Mesenchymal stem cell (in vitro differentiated cells and primary cell): Measurements from ENCODE around the gene CDADC1.

Experiments used
- DNase-seq: peaks from one replicate; pipeline ENCODE4 v3.0.0-alpha.2; 2013
- H2AFZ ChIP-seq: one replicate; pipeline ENCODE4 v1.6.1; 2013; ENCODE audit warnings: low read depth, mild to moderate bottlenecking, control low read depth, inconsistent platforms, low read length, moderate library complexity
- H2AK5ac ChIP-seq: 2 replicates; pipeline ENCODE4 v1.6.1; 2013; ENCODE audit warnings: low read length, moderate library complexity, mild to moderate bottlenecking, inconsistent platforms; ENCODE audit not compliant: severe bottlenecking
- H2BK120ac ChIP-seq: one replicate; pipeline ENCODE4 v1.6.1; 2013; ENCODE audit warnings: low read depth, mild to moderate bottlenecking, inconsistent platforms, low read length, moderate library complexity
- H2BK12ac ChIP-seq, 2 experiments: one replicate each; pipeline ENCODE4 v1.6.1; 2013; ENCODE audit warnings: inconsistent platforms in 2 of 2, low read length in 2 of 2, mild to moderate bottlenecking in 2 of 2, moderate library complexity in 2 of 2, control low read depth in 1 of 2
- H2BK15ac ChIP-seq: one replicate; pipeline ENCODE4 v1.6.1; 2013; ENCODE audit warnings: mild to moderate bottlenecking, low read depth, inconsistent platforms; ENCODE audit not compliant: poor library complexity, severe bottlenecking
- H2BK5ac ChIP-seq: 2 replicates; pipeline ENCODE4 v1.6.1; 2013; ENCODE audit warnings: low read depth, mild to moderate bottlenecking, low read length, control low read depth, inconsistent platforms; ENCODE audit not compliant: poor library complexity, severe bottlenecking
- H3K14ac ChIP-seq, 2 experiments: one replicate each; pipeline ENCODE4 v1.6.1; 2013; ENCODE audit warnings: inconsistent platforms in 2 of 2, low read length in 2 of 2, control low read depth in 1 of 2, mild to moderate bottlenecking in 1 of 2, moderate library complexity in 1 of 2
- H3K18ac ChIP-seq, 2 experiments: one replicate each; pipeline ENCODE4 v1.6.1; 2013; ENCODE audit warnings: inconsistent platforms in 2 of 2, low read length in 2 of 2, control low read depth in 1 of 2, low read depth in 1 of 2, mild to moderate bottlenecking in 1 of 2
- H3K23ac ChIP-seq, 2 experiments: one replicate each; pipeline ENCODE4 v1.6.1; 2013; ENCODE audit warnings: inconsistent platforms in 2 of 2, low read length in 2 of 2, mild to moderate bottlenecking in 2 of 2, moderate library complexity in 2 of 2, control low read depth in 1 of 2
- H3K27ac ChIP-seq: 2 replicates; pipeline ENCODE4 v1.5.1; 2013; ENCODE audit warnings: mild to moderate bottlenecking, moderate library complexity, low read length, control low read depth, inconsistent platforms; ENCODE audit not compliant: poor library complexity, severe bottlenecking
- H3K27me3 ChIP-seq, 2 experiments: 2 replicates each; pipeline versions ENCODE4 v1.6.1 to v1.7.0; 2013; ENCODE audit warnings: low read length in 2 of 2, mild to moderate bottlenecking in 2 of 2, moderate library complexity in 2 of 2, control low read depth in 1 of 2, inconsistent platforms in 1 of 2; ENCODE audit not compliant: control insufficient read depth in 1 of 2, insufficient read depth in 1 of 2
- H3K36me3 ChIP-seq, 2 experiments: 2 replicates each; pipeline versions ENCODE4 v1.6.1 to v1.7.0; 2013; ENCODE audit warnings: low read length in 2 of 2, control low read depth in 1 of 2, inconsistent platforms in 1 of 2, low read depth in 1 of 2, mild to moderate bottlenecking in 1 of 2; ENCODE audit not compliant: insufficient read depth in 2 of 2, control insufficient read depth in 1 of 2
- H3K4ac ChIP-seq, 2 experiments: one replicate each; pipeline ENCODE4 v1.6.1; 2013; ENCODE audit warnings: inconsistent platforms in 2 of 2, low read length in 2 of 2, mild to moderate bottlenecking in 2 of 2, moderate library complexity in 2 of 2, control low read depth in 1 of 2, low read depth in 1 of 2
- H3K4me1 ChIP-seq: 2 replicates; pipeline ENCODE4 v1.6.1; 2013; ENCODE audit warnings: low read depth, low read length, control low read depth; ENCODE audit not compliant: control insufficient read depth, insufficient read depth
- H3K4me2 ChIP-seq: 2 replicates; pipeline ENCODE4 v1.6.1; 2013; ENCODE audit warnings: low read length, mild to moderate bottlenecking, inconsistent platforms; ENCODE audit not compliant: poor library complexity, severe bottlenecking
- H3K4me3 ChIP-seq, 2 experiments: 2 replicates each; pipeline versions ENCODE4 v1.5.1 to v1.7.0; 2013; ENCODE audit warnings: low read length in 2 of 2, mild to moderate bottlenecking in 2 of 2, control low read depth in 1 of 2, low read depth in 1 of 2; ENCODE audit not compliant: insufficient read depth in 1 of 2
- H3K79me1 ChIP-seq: replicated peaks from 2 replicates; pipeline ENCODE4 v1.6.1; 2013; ENCODE audit warnings: mild to moderate bottlenecking, control low read depth, low read length, inconsistent platforms; ENCODE audit not compliant: poor library complexity, severe bottlenecking
- H3K9ac ChIP-seq: 2 replicates; pipeline ENCODE4 v1.7.0; 2013; ENCODE audit warnings: mild to moderate bottlenecking, low read length, moderate library complexity
- H3K9me3 ChIP-seq: 2 replicates; pipeline ENCODE4 v1.7.0; 2013; ENCODE audit warnings: mild to moderate bottlenecking, low read length; ENCODE audit not compliant: control insufficient read depth
- H4K8ac ChIP-seq: one replicate; pipeline ENCODE4 v1.6.1; 2013; ENCODE audit warnings: inconsistent platforms, mild to moderate bottlenecking, low read length, moderate library complexity
- H4K91ac ChIP-seq: one replicate; pipeline ENCODE4 v1.6.1; 2013; ENCODE audit warnings: mild to moderate bottlenecking, low read length, inconsistent platforms
- WGBS: methylation state at CpG from one replicate; pipeline ENCODE4 v1.1.7; 2013; ENCODE audit warnings: mixed read lengths; 5-methylcytosine and 5-hydroxymethylcytosine counted together

Gene CDADC1

DNA sequence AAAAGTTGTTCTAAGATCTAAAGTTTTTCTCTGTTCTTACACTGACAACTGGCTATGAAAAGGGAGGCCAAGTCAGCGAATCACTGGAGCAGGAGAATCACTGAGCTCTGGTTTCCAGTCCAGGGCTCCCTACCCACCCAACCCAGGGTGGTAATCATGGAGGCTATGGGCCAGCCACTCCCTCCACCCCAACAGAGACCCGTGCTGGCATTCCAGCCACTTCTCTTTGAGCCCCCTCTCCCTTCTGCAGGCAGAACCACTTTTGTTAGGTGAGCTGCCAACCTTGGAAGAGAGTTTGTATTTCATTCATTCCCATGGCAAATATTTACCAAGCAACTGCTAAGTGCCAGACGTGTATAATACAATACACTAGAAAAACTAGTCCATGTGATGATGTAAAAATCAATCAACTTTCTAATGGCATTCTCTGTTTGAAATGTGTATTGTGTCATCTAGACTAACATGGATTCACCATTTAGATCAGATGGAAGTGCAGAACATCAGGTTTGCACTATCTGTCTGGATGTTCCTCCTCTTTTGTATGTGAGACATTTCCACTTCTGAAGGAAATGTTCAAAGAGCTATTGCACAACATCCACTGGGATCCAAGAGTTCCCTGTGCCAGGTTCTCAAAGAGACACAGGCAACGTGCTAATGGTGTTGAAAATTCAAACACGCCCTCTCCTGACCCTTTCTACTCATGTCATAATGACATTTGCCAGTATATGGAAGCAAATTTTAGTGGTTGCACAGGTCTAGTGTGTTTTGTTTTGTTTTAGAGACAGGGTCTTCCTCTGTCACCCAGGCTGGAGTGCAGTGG, 22.3 kb upstream of the CDADC1 start:
- Histone ChIP-seq H3K4me3 (no peak overlapping the region), H3K36me3 (peaks cover 0 to 2% of the 10 kb centered on the region in 2 experiments), H2BK15ac (no peak overlapping the region), H4K8ac (no peak overlapping the region), H3K4me1 (peaks cover 8% of the 10 kb centered on the region), H3K9me3 (no peaks in the 10 kb centered on the region), H2BK120ac (no peak overlapping the region), H2AK5ac (no peak overlapping the region), H3K14ac (no peak overlapping the region), H3K79me1 (no peaks in the 10 kb centered on the region), H3K18ac (no peak overlapping the region), H3K27ac (no peak overlapping the region), H3K4me2 (no peak overlapping the region), H3K27me3 (peaks cover 48 to 49% of the 10 kb centered on the region in 2 experiments), H4K91ac (no peak overlapping the region), H2BK5ac (no peak overlapping the region), H2AFZ (no peak overlapping the region), H3K23ac (no peak overlapping the region), H3K4ac (no peak overlapping the region), H3K9ac (no peak overlapping the region), H2BK12ac (no peak overlapping the region)
- WGBS, result 37% methylated on average over 2 of the region's 5 CpGs
- DNase-seq, result no peak

DNA sequence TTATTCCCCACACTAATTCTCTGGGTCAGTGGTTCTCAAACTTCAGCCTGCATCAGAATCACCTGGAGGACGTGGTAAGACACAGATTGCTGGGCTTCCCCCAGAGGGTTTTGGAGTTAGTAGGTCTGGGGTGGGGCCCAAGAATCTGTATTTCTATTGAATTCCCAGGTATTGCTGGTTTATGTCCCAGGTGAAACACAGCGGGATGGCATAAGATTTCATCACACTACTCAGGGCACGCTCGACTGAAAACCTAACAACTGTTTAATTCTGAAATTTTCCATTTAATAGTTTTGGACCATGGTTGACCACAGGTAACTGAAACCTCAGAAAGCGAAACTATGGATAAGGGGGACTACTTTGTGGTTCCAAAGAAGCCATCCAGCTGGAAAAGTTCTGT, 21.1 kb upstream of the CDADC1 start:
- no peak overlapping the region for H3K23ac ChIP-seq
- WGBS, result 93% methylated on average over 5 of the region's 5 CpGs
- no peak overlapping the region for H2BK120ac ChIP-seq
- H3K4ac ChIP-seq, result no peak overlapping the region
- no peak overlapping the region for H3K4me3 ChIP-seq
- H3K27ac ChIP-seq, result no peak overlapping the region
- H3K14ac ChIP-seq, result no peak overlapping the region
- H2BK5ac ChIP-seq, result no peak overlapping the region
- H3K9ac ChIP-seq, result no peak overlapping the region
- peaks cover 36 to 40% of the 10 kb centered on the region in 2 experiments for H3K27me3 ChIP-seq
- H3K36me3 ChIP-seq, result no peaks in the 10 kb centered on the region
- no peaks in the 10 kb centered on the region for H3K4me1 ChIP-seq
- H4K8ac ChIP-seq, result no peak overlapping the region
- no peak overlapping the region for H4K91ac ChIP-seq
- H3K4me2 ChIP-seq, result no peak overlapping the region
- H3K79me1 ChIP-seq, result no peaks in the 10 kb centered on the region
- no peak overlapping the region for H2BK15ac ChIP-seq
- no peak overlapping the region for H2AK5ac ChIP-seq
- H3K18ac ChIP-seq, result no peak overlapping the region
- H2AFZ ChIP-seq, result no peak overlapping the region
- no peaks in the 10 kb centered on the region for H3K9me3 ChIP-seq
- no peak overlapping the region for H2BK12ac ChIP-seq
- DNase-seq, result no peak

DNA sequence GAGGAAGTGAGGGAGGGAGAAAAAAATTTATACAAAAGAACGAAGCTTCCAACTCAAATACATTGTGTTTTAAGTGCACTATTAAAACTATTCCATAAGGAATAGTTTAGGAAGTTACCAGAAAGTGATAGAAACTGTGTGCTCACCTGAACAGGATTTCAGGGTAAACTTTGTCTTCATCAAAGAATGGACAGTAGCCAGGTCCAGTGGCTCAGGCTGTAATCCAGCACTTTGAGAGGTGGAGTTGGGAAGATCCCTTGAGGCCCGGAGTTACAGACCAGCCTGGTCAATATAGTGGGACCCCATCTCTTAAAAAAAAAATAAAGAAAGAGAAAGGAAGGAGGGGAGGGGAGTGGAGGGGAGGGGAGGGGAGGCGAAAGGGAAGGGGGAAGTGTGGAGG, 13.0 kb upstream of the CDADC1 start:
- no peak overlapping the region for H2BK5ac ChIP-seq
- H2BK120ac ChIP-seq, result no peak overlapping the region
- H2BK12ac ChIP-seq, result no peak overlapping the region
- no peak overlapping the region for H2BK15ac ChIP-seq
- H4K8ac ChIP-seq, result no peak overlapping the region
- WGBS, result 91% methylated on average over 2 of the region's 3 CpGs
- no peaks in the 10 kb centered on the region for H3K27me3 ChIP-seq
- no peak for DNase-seq
- H3K4ac ChIP-seq, result no peak overlapping the region
- no peak overlapping the region for H3K14ac ChIP-seq
- H4K91ac ChIP-seq, result no peak overlapping the region
- H3K4me3 ChIP-seq, result no peak overlapping the region
- no peaks in the 10 kb centered on the region for H3K9me3 ChIP-seq
- no peaks in the 10 kb centered on the region for H3K79me1 ChIP-seq
- H3K4me1 ChIP-seq, result no peaks in the 10 kb centered on the region
- no peak overlapping the region for H3K27ac ChIP-seq
- no peak overlapping the region for H3K4me2 ChIP-seq
- no peak overlapping the region for H2AK5ac ChIP-seq
- no peaks in the 10 kb centered on the region for H3K36me3 ChIP-seq
- H3K18ac ChIP-seq, result no peak overlapping the region
- no peak overlapping the region for H3K9ac ChIP-seq
- H3K23ac ChIP-seq, result no peak overlapping the region
- H2AFZ ChIP-seq, result no peak overlapping the region

DNA sequence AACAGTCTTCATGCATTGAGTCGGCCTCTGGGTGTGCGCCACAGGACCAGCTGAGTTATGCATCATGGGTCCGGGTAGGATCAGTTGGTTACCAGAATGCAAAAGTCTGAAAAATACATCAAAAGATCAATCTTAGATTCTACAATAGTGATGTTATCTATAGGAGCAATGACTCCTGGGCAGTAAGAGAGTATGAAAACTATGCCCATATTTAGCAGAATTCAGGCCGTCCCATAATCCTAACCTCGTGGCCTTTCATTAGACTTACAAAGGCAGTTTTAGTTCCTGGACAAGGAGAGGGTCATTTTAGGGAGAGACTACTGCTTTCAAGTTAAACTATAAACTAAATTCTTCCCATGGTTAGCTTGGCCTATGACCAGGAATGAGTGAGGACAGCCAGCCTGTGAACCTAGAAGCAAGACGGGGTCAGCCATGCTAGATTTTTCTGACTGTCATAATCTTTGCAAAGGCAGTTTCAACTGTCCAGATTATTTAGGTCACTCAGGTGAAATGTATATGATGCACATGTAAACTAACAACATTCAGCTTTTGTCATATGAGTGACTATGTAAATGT, 11.8 kb upstream of the CDADC1 start:
- Histone ChIP-seq H4K8ac (no peak overlapping the region), H3K4me1 (no peaks in the 10 kb centered on the region), H3K4me3 (no peak overlapping the region), H4K91ac (no peak overlapping the region), H3K27ac (no peak overlapping the region), H3K79me1 (no peaks in the 10 kb centered on the region), H3K4me2 (no peak overlapping the region), H3K14ac (no peak overlapping the region), H3K27me3 (no peaks in the 10 kb centered on the region), H3K9ac (no peak overlapping the region), H2AFZ (no peak overlapping the region), H2BK5ac (no peak overlapping the region), H3K23ac (no peak overlapping the region), H2AK5ac (no peak overlapping the region), H2BK12ac (no peak overlapping the region), H2BK15ac (no peak overlapping the region), H3K36me3 (no peaks in the 10 kb centered on the region), H3K4ac (no peak overlapping the region), H3K18ac (no peak overlapping the region), H3K9me3 (no peaks in the 10 kb centered on the region), H2BK120ac (no peak overlapping the region)
- no peak for DNase-seq
- 92% methylated on average over 4 of the region's 6 CpGs for WGBS
